Panc1 (cell line): ENCODE results near the gene SLC44A1. TPM values are rescaled to one million over a fixed set of nuclear protein-coding genes. Genes with fewer than 3 reads are reported as not detected.

Experiments used
- ATAC-seq: fragments of 200-7000 bp; cut with Tn5 transposase; 2 replicates; pipeline ENCODE4 v1.9.1; 2020; ENCODE audit warnings: mild to moderate bottlenecking, moderate library complexity
- BruUV-seq: library from RNA; stranded (reverse); fragments of 400-500 nt; replicated peaks from 2 replicates; lab custom pipeline; 2021; lab: Mats Ljungman, UMichigan
- CTCF ChIA-PET: fragments of 300-600 bp; sonication (Branson Sonifier 250); formaldehyde crosslinking; loops from one replicate; lab custom pipeline; 2022; ENCODE audit warnings: antibody characterized with exemption; lab: Charles Lee
- POLR2A ChIA-PET: fragments of 300-600 bp; sonication (Branson Sonifier 250); formaldehyde crosslinking; loops from one replicate; lab custom pipeline; 2022; ENCODE audit warnings: antibody characterized with exemption; lab: Charles Lee
- DNase-seq: peaks from one replicate; pipeline ENCODE4 v3.0.0-alpha.2; 2010; ENCODE audit warnings: low read depth, low spot score
- H3K27ac ChIP-seq: 2 replicates; pipeline ENCODE4 v1.5.1; 2011; ENCODE audit warnings: mild to moderate bottlenecking, low read length, inconsistent platforms
- H3K27me3 ChIP-seq: fragments of 200-500 bp; sonication (Bioruptor generic); 2 replicates; pipeline ENCODE4 v1.6.0; 2014; ENCODE audit warnings: low read length, inconsistent platforms; ENCODE audit not compliant: control insufficient read depth, insufficient read depth
- H3K36me3 ChIP-seq: fragments of 200-500 bp; sonication (Bioruptor generic); 2 replicates; pipeline ENCODE4 v1.5.1; 2014; ENCODE audit warnings: inconsistent platforms, mild to moderate bottlenecking, low read length, moderate library complexity; ENCODE audit not compliant: control insufficient read depth, insufficient read depth
- H3K4me1 ChIP-seq: 2 replicates; pipeline ENCODE4 v1.5.1; 2011; ENCODE audit warnings: inconsistent platforms, mild to moderate bottlenecking, low read length, moderate library complexity; ENCODE audit not compliant: control insufficient read depth, insufficient read depth
- H3K4me3 ChIP-seq, 2 experiments: 2 replicates each; pipeline ENCODE4 v1.5.1; 2011 to 2012; ENCODE audit warnings: low read depth in 2 of 2, low read length in 2 of 2, mild to moderate bottlenecking in 2 of 2, inconsistent platforms in 1 of 2, moderate library complexity in 1 of 2
- H3K9me3 ChIP-seq: fragments of 200-500 bp; sonication (Bioruptor generic); 2 replicates; pipeline ENCODE4 v1.5.1; 2014; ENCODE audit warnings: low read depth, mild to moderate bottlenecking, inconsistent platforms, low read length, moderate library complexity; ENCODE audit not compliant: control insufficient read depth, insufficient read depth
- CTCF ChIP-seq: fragments of 450-650 bp; IDR thresholded peaks from 2 replicates; pipeline ENCODE4 v1.5.1; 2017; ENCODE audit warnings: mild to moderate bottlenecking
- POLR2AphosphoS5 ChIP-seq: IDR thresholded peaks from 2 replicates; pipeline ENCODE4 v1.6.1; 2012; ENCODE audit warnings: mild to moderate bottlenecking, low read depth, low read length, moderate library complexity
- REST ChIP-seq, 2 experiments: IDR thresholded peaks; 2 replicates each; pipeline ENCODE4 v1.6.1; 2011 to 2012; ENCODE audit warnings: low read depth in 2 of 2, control low read depth in 1 of 2, low read length in 1 of 2, mild to moderate bottlenecking in 1 of 2, moderate library complexity in 1 of 2; ENCODE audit not compliant: insufficient read depth in 1 of 2
- SIN3A ChIP-seq: IDR thresholded peaks from 2 replicates; pipeline ENCODE4 v1.6.1; 2012; ENCODE audit warnings: low read depth, mild to moderate bottlenecking, low read length, moderate library complexity, borderline replicate concordance; ENCODE audit not compliant: insufficient read depth
- TCF7L2 ChIP-seq: IDR thresholded peaks from 2 replicates; pipeline ENCODE4 v1.6.1; 2011; ENCODE audit warnings: mild to moderate bottlenecking, low read depth, low read length, inconsistent platforms
- in situ Hi-C: cut with HindIII; loops from 2 replicates; pipeline ENCODE4 v1.10.0; 2016; ENCODE audit warnings: low sequenced_read_pairs, low pct_unique_long_range_greater_than_20kb
- intact Hi-C: fragments of 100-400 bp; cut with micrococcal nuclease; formaldehyde crosslinking; loops from one replicate; pipeline ENCODE4 v1.10.0; 2022; ENCODE audit not compliant: unreplicated experiment
- total RNA-seq: library from RNA; stranded (reverse); gene quantifications from one replicate; pipeline ENCODE4 v1.2.1, GENCODE V29; 2021; ENCODE audit not compliant: unreplicated experiment

The SLC44A1 gene
- total RNA-seq, 1 experiment from 2014 or later = 8.7 TPM

DNA sequence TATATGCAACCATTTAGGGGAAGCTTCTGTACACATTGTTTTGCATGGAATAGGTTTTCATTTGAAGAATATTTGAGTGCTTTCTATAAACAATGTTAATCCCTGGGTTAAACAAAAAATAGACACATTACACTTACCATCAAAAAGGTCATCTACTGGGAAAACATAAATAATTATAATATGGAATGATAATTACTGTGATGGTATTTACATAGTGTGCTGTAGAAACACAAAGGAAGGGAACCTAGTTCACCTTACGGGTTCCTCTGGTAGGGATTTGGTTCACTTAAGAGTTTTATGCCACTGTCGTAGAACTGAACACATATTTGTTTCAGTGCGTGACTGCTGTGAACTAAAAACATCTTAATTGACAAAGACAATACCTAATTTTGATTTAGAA is 44.9 kb downstream of the SLC44A1 start:
- intact Hi-C loops (no loop called here), in situ Hi-C loops (no loop called here)
- no TSS peak for BruUV-seq
- Histone ChIP-seq H3K27ac (no peak overlapping the region), H3K27me3 (no peaks in the 10 kb centered on the region), H3K36me3 (no peaks in the 10 kb centered on the region), H3K9me3 (no peaks in the 10 kb centered on the region), H3K4me3 (no peak overlapping the region), H3K4me1 (no peaks in the 10 kb centered on the region)
- TF ChIP-seq TCF7L2 (no peak), SIN3A (no peak), POLR2AphosphoS5 (no peak), CTCF (no peak), REST (IDR thresholded peaks at IDR 0.05; ENCODE audit: insufficient read depth in 1 of 2, low read depth in 2 of 2, low read length in 1 of 2) (no peak)
- POLR2A ChIA-PET = no interaction called here
- CTCF ChIA-PET = no interaction called here
- ATAC-seq (no peak), DNase-seq (no peak)

- no TSS peak for BruUV-seq
- intact Hi-C loops = no loop called here
- Histone ChIP-seq H3K4me3 (no peak overlapping the region), H3K4me1 (no peaks in the 10 kb centered on the region), H3K27ac (no peak overlapping the region), H3K9me3 (no peaks in the 10 kb centered on the region), H3K27me3 (no peaks in the 10 kb centered on the region), H3K36me3 (no peaks in the 10 kb centered on the region)
- ATAC-seq = no peak
- no peak for TF ChIP-seq POLR2AphosphoS5
- no peak for TF ChIP-seq TCF7L2
- TF ChIP-seq SIN3A = no peak
- TF ChIP-seq REST (IDR thresholded peaks at IDR 0.05; ENCODE audit: insufficient read depth in 1 of 2, low read depth in 2 of 2, low read length in 1 of 2) = no peak
- no peak for TF ChIP-seq CTCF
- CTCF ChIA-PET = no interaction called here
- in situ Hi-C loops = no loop called here
- POLR2A ChIA-PET = no interaction called here
- DNase-seq = no peak
These were observed 46.0 kb downstream of the SLC44A1 start for GRCh38 chr9:105290418-105290817.
